Fibroblast of lung (primary cell): Measurements from ENCODE around the gene GATA3. TPM values are rescaled to one million over a fixed set of nuclear protein-coding genes. Genes with fewer than 3 reads are reported as not detected.

Source experiments
- DNase-seq, 2 donors: peaks; one replicate each; pipeline versions ENCODE4 v3.0.0 to v3.0.0-alpha.2; 2010; ENCODE audit warnings: low read depth in 2 of 2
- H2AFZ ChIP-seq: 2 replicates; pipeline ENCODE4 v1.5.1; 2012; ENCODE audit warnings: low read length, control low read depth, inconsistent platforms
- H3K27ac ChIP-seq: 2 replicates; pipeline ENCODE4 v1.5.1; 2011; ENCODE audit warnings: low read length, control low read depth; ENCODE audit not compliant: insufficient read depth
- H3K27me3 ChIP-seq: 2 replicates; pipeline ENCODE4 v1.5.1; 2011; ENCODE audit warnings: mild to moderate bottlenecking, low read length; ENCODE audit not compliant: control insufficient read depth, insufficient read depth
- H3K36me3 ChIP-seq: 2 replicates; pipeline ENCODE4 v1.5.1; 2011; ENCODE audit warnings: low read length; ENCODE audit not compliant: control insufficient read depth, insufficient read depth
- H3K4me1 ChIP-seq: 2 replicates; pipeline ENCODE4 v1.5.1; 2011; ENCODE audit warnings: low read length; ENCODE audit not compliant: control insufficient read depth, insufficient read depth; ENCODE audit errors: extremely low read depth
- H3K4me2 ChIP-seq: 2 replicates; pipeline ENCODE4 v1.5.1; 2011; ENCODE audit warnings: low read length, control low read depth; ENCODE audit not compliant: insufficient read depth; ENCODE audit errors: extremely low read depth
- H3K4me3 ChIP-seq, 4 experiments: fragments of 200-600 bp in 1 of 4; sonication (generic) in 1 of 4; replicated peaks in 1 of 4; 2 replicates each; pipeline ENCODE4 v1.5.1; 2011 to 2016; ENCODE audit warnings: low read length in 4 of 4, low read depth in 3 of 4, mild to moderate bottlenecking in 3 of 4, control low read depth in 2 of 4, inconsistent platforms in 1 of 4, mixed read lengths in 1 of 4; ENCODE audit not compliant: insufficient read depth in 1 of 4; ENCODE audit errors: control extremely low read depth in 1 of 4
- H3K79me2 ChIP-seq: 2 replicates; pipeline ENCODE4 v1.5.1; 2012; ENCODE audit warnings: mild to moderate bottlenecking, low read length, inconsistent platforms; ENCODE audit not compliant: control insufficient read depth, insufficient read depth
- H3K9ac ChIP-seq: 2 replicates; pipeline ENCODE4 v1.5.1; 2011; ENCODE audit warnings: mild to moderate bottlenecking, low read length, control low read depth; ENCODE audit not compliant: insufficient read depth
- H3K9me3 ChIP-seq: 2 replicates; pipeline ENCODE4 v1.5.1; 2012; ENCODE audit warnings: low read depth, low read length; ENCODE audit not compliant: control insufficient read depth, insufficient read depth
- H4K20me1 ChIP-seq: 2 replicates; pipeline ENCODE4 v1.5.1; 2011; ENCODE audit warnings: low read length; ENCODE audit not compliant: control insufficient read depth, insufficient read depth; ENCODE audit errors: extremely low read depth
- CTCF ChIP-seq, 2 donors: IDR thresholded peaks in 1 of 2; conservative IDR thresholded peaks in 1 of 2; 1 replicate in 1 of 2; 2 replicates in 1 of 2; pipeline ENCODE4 v1.5.1; 2011 to 2012; ENCODE audit warnings: low read length in 2 of 2, control low read depth in 1 of 2, inconsistent platforms in 1 of 2, low read depth in 1 of 2, mild to moderate bottlenecking in 1 of 2
- EZH2 ChIP-seq: IDR thresholded peaks from 2 replicates; pipeline ENCODE4 v1.5.1; 2012; ENCODE audit warnings: low read length, control low read depth, mild to moderate bottlenecking; ENCODE audit errors: missing control alignments
- polyA plus RNA-seq, 2 donors: library from polyadenylated mRNA; depleted of rRNA in 1 of 2; stranded (reverse) in 1 of 2; unstranded in 1 of 2; fragments of >200 nt; gene quantifications; 2 replicates each; pipeline ENCODE4 v1.2.1, GENCODE V29; 2011 to 2012; ENCODE audit warnings: missing spikeins in 1 of 2
- total RNA-seq: library from RNA; depleted of rRNA; stranded (reverse); fragments of >200 nt; gene quantifications from 2 replicates; pipeline ENCODE4 v1.2.1, GENCODE V29; 2014

GATA3 gene
- total and polyA plus RNA-seq, 2 donors (not counting 1 experiment from before 2014, with no cell fraction given) = not detected

- Histone ChIP-seq H3K4me2 (no peak overlapping the region), H3K27me3 (peaks cover 75% of the 10 kb centered on the region)
Observed at GRCh38 chr10:8035641-8036470, 18.6 kb upstream of the GATA3 start.

GRCh38 chr10:8036506-8037198, 17.8 kb upstream of the GATA3 start:
- no peak overlapping the region for H3K4me3 ChIP-seq
- no peak for TF ChIP-seq EZH2
- no peak for TF ChIP-seq CTCF (conservative IDR thresholded peaks at IDR 0.05 in 1 of 2, IDR thresholded peaks at IDR 0.05 in 1 of 2; ENCODE audit: low read depth in 1 of 2, low read length in 2 of 2)

More at GRCh38 chr10:8035641-8036470, 18.6 kb upstream of the GATA3 start:
- Histone ChIP-seq H3K27ac (no peak overlapping the region), H3K9me3 (no peaks in the 10 kb centered on the region), H3K36me3 (no peaks in the 10 kb centered on the region), H2AFZ (no peak overlapping the region), H3K9ac (no peak overlapping the region), H3K79me2 (no peaks in the 10 kb centered on the region), H3K4me3 (no peak overlapping the region), H3K4me1 (no peaks in the 10 kb centered on the region), H4K20me1 (no peaks in the 10 kb centered on the region)
- no peak for DNase-seq
- TF ChIP-seq CTCF (conservative IDR thresholded peaks at IDR 0.05 in 1 of 2, IDR thresholded peaks at IDR 0.05 in 1 of 2; ENCODE audit: low read depth in 1 of 2, low read length in 2 of 2) = no peak
- TF ChIP-seq EZH2 = peak; percentile 67

GRCh38 chr10:8037199-8037801, 17.2 kb upstream of the GATA3 start:
- H3K9ac ChIP-seq = no peak overlapping the region
- H3K4me2 ChIP-seq = no peak overlapping the region
- H3K79me2 ChIP-seq = no peaks in the 10 kb centered on the region
- H2AFZ ChIP-seq = no peak overlapping the region
- H3K27ac ChIP-seq = no peak overlapping the region
- no peaks in the 10 kb centered on the region for H4K20me1 ChIP-seq
- H3K4me3 ChIP-seq = no peak overlapping the region
- no peaks in the 10 kb centered on the region for H3K9me3 ChIP-seq
- H3K27me3 ChIP-seq = peaks cover 80% of the 10 kb centered on the region
- no peaks in the 10 kb centered on the region for H3K4me1 ChIP-seq
- H3K36me3 ChIP-seq = no peaks in the 10 kb centered on the region
- no peak for DNase-seq
- peak; percentile 67 for TF ChIP-seq EZH2
- no peak for TF ChIP-seq CTCF (conservative IDR thresholded peaks at IDR 0.05 in 1 of 2, IDR thresholded peaks at IDR 0.05 in 1 of 2; ENCODE audit: low read depth in 1 of 2, low read length in 2 of 2)

More at GRCh38 chr10:8036506-8037198, 17.8 kb upstream of the GATA3 start:
- Histone ChIP-seq H4K20me1 (no peaks in the 10 kb centered on the region), H3K27ac (no peak overlapping the region), H3K4me2 (no peak overlapping the region), H3K4me1 (no peaks in the 10 kb centered on the region), H3K79me2 (no peaks in the 10 kb centered on the region), H3K27me3 (peaks cover 75% of the 10 kb centered on the region), H3K9me3 (no peaks in the 10 kb centered on the region), H3K36me3 (no peaks in the 10 kb centered on the region), H3K9ac (no peak overlapping the region), H2AFZ (no peak overlapping the region)
- no peak for DNase-seq
